ENCODE results near the gene CNIH2.

The CNIH2 gene

DNA sequence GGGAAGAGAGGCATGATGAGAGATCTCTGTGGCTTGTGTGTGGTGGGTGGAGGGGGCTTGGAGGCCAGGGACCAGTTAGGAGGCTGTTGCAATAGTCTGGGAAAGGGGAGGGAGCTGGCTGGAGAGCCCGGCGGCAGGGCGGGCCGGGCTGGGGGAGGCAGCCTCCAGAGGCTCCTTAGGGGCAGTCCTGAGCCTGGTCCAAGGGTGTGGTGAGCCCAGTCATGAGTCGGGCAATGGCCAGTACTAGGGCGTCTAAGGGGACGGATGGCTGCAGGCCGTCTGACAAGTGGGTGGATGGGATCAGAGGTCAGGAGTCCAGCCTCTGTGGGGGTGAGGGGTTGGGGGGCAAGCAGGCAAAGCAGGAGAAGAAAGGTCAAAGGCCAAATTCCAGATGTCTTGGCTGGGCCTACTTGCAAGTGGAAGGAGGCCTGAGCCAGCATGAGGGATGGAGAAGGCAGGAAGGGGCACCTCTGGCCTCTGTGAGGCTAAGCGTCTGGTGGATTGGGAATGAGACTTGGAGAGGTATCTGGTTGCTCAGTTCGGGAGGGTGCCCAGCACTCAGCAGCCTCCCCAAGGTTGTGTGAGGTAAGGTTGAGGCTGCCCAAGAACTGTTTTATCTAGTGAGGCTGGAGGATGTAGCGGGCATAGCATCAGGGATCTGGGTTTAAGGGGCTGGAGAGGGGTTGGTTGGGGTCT is 44.9 kb downstream of the CNIH2 start:
- no peaks in the 10 kb centered on the region for H3K79me2 ChIP-seq
- H3K9me3 ChIP-seq (ENCODE audit: control insufficient read depth, low read length): no peaks in the 10 kb centered on the region
- no peak overlapping the region for H3K27ac ChIP-seq
- H3K4me3 ChIP-seq (ENCODE audit: low read depth, low read length): no peak overlapping the region
- no peak overlapping the region for H2AFZ ChIP-seq
- TF ChIP-seq, protein P1, sequence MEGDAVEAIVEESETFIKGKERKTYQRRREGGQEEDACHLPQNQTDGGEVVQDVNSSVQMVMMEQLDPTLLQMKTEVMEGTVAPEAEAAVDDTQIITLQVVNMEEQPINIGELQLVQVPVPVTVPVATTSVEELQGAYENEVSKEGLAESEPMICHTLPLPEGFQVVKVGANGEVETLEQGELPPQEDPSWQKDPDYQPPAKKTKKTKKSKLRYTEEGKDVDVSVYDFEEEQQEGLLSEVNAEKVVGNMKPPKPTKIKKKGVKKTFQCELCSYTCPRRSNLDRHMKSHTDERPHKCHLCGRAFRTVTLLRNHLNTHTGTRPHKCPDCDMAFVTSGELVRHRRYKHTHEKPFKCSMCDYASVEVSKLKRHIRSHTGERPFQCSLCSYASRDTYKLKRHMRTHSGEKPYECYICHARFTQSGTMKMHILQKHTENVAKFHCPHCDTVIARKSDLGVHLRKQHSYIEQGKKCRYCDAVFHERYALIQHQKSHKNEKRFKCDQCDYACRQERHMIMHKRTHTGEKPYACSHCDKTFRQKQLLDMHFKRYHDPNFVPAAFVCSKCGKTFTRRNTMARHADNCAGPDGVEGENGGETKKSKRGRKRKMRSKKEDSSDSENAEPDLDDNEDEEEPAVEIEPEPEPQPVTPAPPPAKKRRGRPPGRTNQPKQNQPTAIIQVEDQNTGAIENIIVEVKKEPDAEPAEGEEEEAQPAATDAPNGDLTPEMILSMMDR (IDR thresholded peaks at IDR 0.05): no peak
- H3K4me2 ChIP-seq (ENCODE audit: low read length): no peak overlapping the region
- H3K4me1 ChIP-seq: peaks cover 2% of the 10 kb centered on the region
- no peaks in the 10 kb centered on the region for H3K27me3 ChIP-seq (ENCODE audit: control insufficient read depth, insufficient read depth, low read length)
- no peaks in the 10 kb centered on the region for H3K36me3 ChIP-seq (ENCODE audit: control insufficient read depth, insufficient read depth, low read length)
- H3K9ac ChIP-seq: no peak overlapping the region

DNA sequence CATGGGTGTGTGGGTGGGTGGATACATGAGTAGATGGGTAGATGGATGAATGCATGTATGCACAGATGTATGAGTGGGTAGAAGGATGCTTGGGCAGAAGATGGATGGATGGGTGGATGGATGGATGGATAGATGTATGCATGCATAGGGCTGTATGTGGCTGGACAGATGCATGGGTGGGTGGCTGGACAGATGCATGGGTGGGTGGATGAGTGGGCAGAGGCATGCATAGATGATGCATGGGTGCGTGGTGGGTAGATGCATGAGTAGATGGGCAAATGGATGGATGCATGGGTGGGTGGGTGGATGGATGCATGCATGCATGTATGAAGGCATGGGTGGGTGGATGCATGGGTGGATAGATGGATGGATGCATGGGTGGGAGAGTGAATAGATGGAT is 45.7 kb downstream of the CNIH2 start:
- TF ChIP-seq, protein P1 (IDR thresholded peaks at IDR 0.05): no peak
- Histone ChIP-seq H3K79me2 (no peaks in the 10 kb centered on the region), H3K27ac (no peak overlapping the region), H3K36me3 (ENCODE audit: control insufficient read depth, insufficient read depth, low read length) (no peaks in the 10 kb centered on the region), H3K9me3 (ENCODE audit: control insufficient read depth, low read length) (no peaks in the 10 kb centered on the region), H3K4me2 (ENCODE audit: low read length) (no peak overlapping the region), H2AFZ (no peak overlapping the region), H3K4me1 (no peaks in the 10 kb centered on the region), H3K9ac (no peak overlapping the region), H3K4me3 (ENCODE audit: low read depth, low read length) (no peak overlapping the region), H3K27me3 (ENCODE audit: control insufficient read depth, insufficient read depth, low read length) (no peaks in the 10 kb centered on the region)

DNA sequence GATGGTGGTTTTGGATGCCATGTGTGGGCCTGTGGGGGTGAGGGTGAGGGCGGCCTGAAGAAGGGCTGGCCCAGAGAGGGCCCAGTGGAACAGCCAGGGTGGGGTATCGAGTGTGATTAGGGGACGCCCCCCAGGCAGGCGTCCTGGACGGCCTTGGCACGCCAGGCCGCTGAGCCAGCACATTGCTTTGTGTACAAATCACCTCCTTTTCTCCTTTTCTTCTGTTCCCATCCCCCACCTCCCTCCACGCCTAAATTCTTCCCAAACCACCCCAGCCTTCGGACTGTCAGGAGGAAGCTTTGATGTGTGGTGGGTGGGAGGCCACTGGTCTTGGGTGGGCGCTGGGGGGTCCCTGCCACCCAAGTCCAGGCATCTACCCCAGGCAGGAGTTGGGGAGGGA is 46.7 kb downstream of the CNIH2 start:
- H3K4me1 ChIP-seq: no peaks in the 10 kb centered on the region
- no peak overlapping the region for H3K27ac ChIP-seq
- H2AFZ ChIP-seq: no peak overlapping the region
- no peak overlapping the region for H3K9ac ChIP-seq
- H3K27me3 ChIP-seq (ENCODE audit: control insufficient read depth, insufficient read depth, low read length): no peaks in the 10 kb centered on the region
- TF ChIP-seq, protein P1 (IDR thresholded peaks at IDR 0.05): no peak
- H3K79me2 ChIP-seq: no peaks in the 10 kb centered on the region
- no peak overlapping the region for H3K4me3 ChIP-seq (ENCODE audit: low read depth, low read length)
- no peaks in the 10 kb centered on the region for H3K36me3 ChIP-seq (ENCODE audit: control insufficient read depth, insufficient read depth, low read length)
- no peaks in the 10 kb centered on the region for H3K9me3 ChIP-seq (ENCODE audit: control insufficient read depth, low read length)
- H3K4me2 ChIP-seq (ENCODE audit: low read length): no peak overlapping the region

DNA sequence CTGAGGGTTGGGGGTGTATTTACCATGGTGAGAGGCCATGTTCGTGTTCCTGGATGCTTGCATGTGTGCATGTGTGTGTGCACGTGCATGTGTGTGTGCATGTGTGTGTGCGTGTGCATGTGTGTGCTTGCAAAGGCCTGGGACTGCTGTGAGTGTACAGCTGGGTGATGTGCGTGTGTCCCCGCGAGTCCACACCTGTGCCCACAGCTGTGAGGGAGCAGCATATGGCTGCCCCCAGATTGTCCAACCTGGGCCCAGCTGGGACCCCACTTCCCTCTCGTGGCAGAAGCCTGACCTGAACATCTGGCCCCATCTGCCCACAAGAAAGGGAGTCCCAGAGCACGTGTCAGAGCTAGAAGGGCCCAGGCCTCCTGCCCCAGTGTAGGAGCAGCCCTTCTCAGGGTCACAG is 47.3 kb downstream of the CNIH2 start:
- no peak overlapping the region for H3K4me3 ChIP-seq (ENCODE audit: low read depth, low read length)
- no peak overlapping the region for H3K27ac ChIP-seq
- no peak overlapping the region for H2AFZ ChIP-seq
- no peaks in the 10 kb centered on the region for H3K79me2 ChIP-seq
- no peak overlapping the region for H3K4me2 ChIP-seq (ENCODE audit: low read length)
- no peaks in the 10 kb centered on the region for H3K4me1 ChIP-seq
- no peak overlapping the region for H3K9ac ChIP-seq
- H3K27me3 ChIP-seq (ENCODE audit: control insufficient read depth, insufficient read depth, low read length): no peaks in the 10 kb centered on the region
- H3K9me3 ChIP-seq (ENCODE audit: control insufficient read depth, low read length): no peaks in the 10 kb centered on the region
- TF ChIP-seq, protein P1 (IDR thresholded peaks at IDR 0.05): no peak
- H3K36me3 ChIP-seq (ENCODE audit: control insufficient read depth, insufficient read depth, low read length): no peaks in the 10 kb centered on the region

All from parathyroid adenoma (tissue), 2 donors.